Small intestine (tissue), 7 donors: ENCODE data around the gene UGT2B17. TPM values are rescaled to one million over a fixed set of nuclear protein-coding genes. Genes with fewer than 3 reads are reported as not detected.
"Not testable (repeated sequence)": the region's sequence is repeated elsewhere in the genome, so short reads cannot be mapped to it uniquely, and the experiment has no call there.

Source experiments
- DNase-seq, 2 donors: peaks; one replicate each; pipeline versions ENCODE4 v3.0.0 to v3.0.0-alpha.2; 2013
- FAIRE-seq: peaks from 2 replicates; lab custom pipeline; 2012; peaks lifted over from hg19 to GRCh38; lab: Jason Lieb, UNC
- H3K27ac ChIP-seq, 3 donors: one replicate each; pipeline ENCODE4 v1.5.1; 2013; ENCODE audit warnings: low read length in 2 of 3, mild to moderate bottlenecking in 2 of 3, control low read depth in 1 of 3, inconsistent platforms in 1 of 3, low read depth in 1 of 3, moderate library complexity in 1 of 3
- H3K27me3 ChIP-seq, 3 donors: one replicate each; pipeline ENCODE4 v1.6.1; 2013; ENCODE audit warnings: low read length in 3 of 3, inconsistent platforms in 1 of 3; ENCODE audit not compliant: control insufficient read depth in 3 of 3, insufficient read depth in 3 of 3
- H3K36me3 ChIP-seq, 3 donors: one replicate each; pipeline ENCODE4 v1.6.1; 2013; ENCODE audit warnings: low read length in 3 of 3, inconsistent platforms in 1 of 3, low read depth in 1 of 3, mild to moderate bottlenecking in 1 of 3, moderate library complexity in 1 of 3; ENCODE audit not compliant: control insufficient read depth in 3 of 3, insufficient read depth in 2 of 3
- H3K4me1 ChIP-seq, 3 donors: one replicate each; pipeline ENCODE4 v1.6.1; 2013; ENCODE audit warnings: low read length in 2 of 3, inconsistent platforms in 1 of 3, low read depth in 1 of 3, mild to moderate bottlenecking in 1 of 3, moderate library complexity in 1 of 3; ENCODE audit not compliant: control insufficient read depth in 3 of 3, insufficient read depth in 2 of 3
- H3K4me3 ChIP-seq, 3 donors: one replicate each; pipeline ENCODE4 v1.5.1; 2013; ENCODE audit warnings: low read length in 3 of 3, control low read depth in 1 of 3, inconsistent platforms in 1 of 3, low read depth in 1 of 3, mild to moderate bottlenecking in 1 of 3, moderate library complexity in 1 of 3
- H3K9me3 ChIP-seq, 2 donors: one replicate each; pipeline ENCODE4 v1.6.1; 2013; ENCODE audit warnings: low read depth in 1 of 2, low read length in 1 of 2; ENCODE audit not compliant: control insufficient read depth in 2 of 2, insufficient read depth in 1 of 2
- whole genome bisulfite sequencing, 3 donors: extraction: QIAGEN DNeasy Blood & Tissue Kit; methylation state at CpG; one replicate each; pipeline ENCODE4 v1.1.7; 2013; 5-methylcytosine and 5-hydroxymethylcytosine counted together
- polyA plus RNA-seq, 4 donors: library from polyadenylated mRNA; stranded (reverse) in 3 of 4; unstranded in 1 of 4; fragments of 200-250 nt in 3 of 4; fragments of 120-200 nt in 1 of 4; gene quantifications; one replicate each; pipeline versions ENCODE4 v1.2.1 to v1.2.3, GENCODE V29; 2013
- donor health status: healthy with polysubstance abuse.
- donor health status: control.
- donor health status: control.
- donor health status: Bipolar disorder and iron deficiency.
- donor health status: healthy.

Gene UGT2B17
- polyA plus RNA-seq, 4 donors, result 121 to 974 (median 229) TPM; not detected in 1

DNA sequence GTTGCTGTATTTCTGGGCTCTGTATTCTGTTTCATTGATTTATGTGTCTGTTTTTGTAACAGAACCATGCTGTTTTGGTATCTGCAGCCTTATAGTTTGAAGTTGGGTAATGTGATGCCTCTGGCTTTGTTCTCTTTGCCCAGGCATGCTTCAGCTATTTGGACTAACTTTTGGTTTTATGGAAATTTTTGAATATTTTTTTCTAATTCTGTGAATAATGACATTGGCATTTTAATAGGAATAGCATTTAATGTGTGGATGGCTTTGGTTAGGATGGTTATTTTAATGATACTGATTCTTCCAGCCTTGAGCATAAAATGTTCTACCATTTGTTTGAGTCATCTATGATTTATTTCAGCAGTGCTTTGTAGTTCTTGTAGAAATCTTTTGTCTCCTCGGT is 53.9 kb downstream of the UGT2B17 start:
- not testable (repeated sequence) for H3K9me3 ChIP-seq, DNase-seq, FAIRE-seq, H3K36me3 ChIP-seq, H3K27me3 ChIP-seq, H3K4me1 ChIP-seq, H3K4me3 ChIP-seq, H3K27ac ChIP-seq
- WGBS, 3 donors, result 33 to 60% (median 34%) methylated on average over 1 of the region's 1 CpG

DNA sequence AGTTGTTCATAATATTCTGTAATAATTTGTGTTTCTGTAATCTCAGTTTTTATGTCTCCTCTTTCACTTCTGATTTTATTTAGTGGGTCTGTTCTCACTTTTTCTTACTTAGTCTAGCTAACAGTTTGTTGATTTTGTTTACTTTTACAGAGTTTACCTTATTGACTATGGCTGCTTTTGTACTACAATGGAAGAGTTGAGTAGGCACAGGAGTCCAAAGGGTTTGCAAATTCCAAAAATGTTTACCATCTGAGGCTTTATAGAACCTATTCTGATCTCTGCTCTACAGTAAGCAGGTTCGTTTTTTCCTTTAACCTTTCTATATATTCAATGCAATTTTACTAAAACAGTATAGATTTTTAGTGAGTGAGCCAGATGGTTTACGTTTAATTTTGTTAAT is 55.1 kb downstream of the UGT2B17 start:
- FAIRE-seq (no peak), DNase-seq (no peak)
- no peak overlapping the region for H3K4me3 ChIP-seq
- H3K27ac ChIP-seq, result no peak overlapping the region
- 58 to 73% (median 67%) methylated on average over 1 to 2 of the region's 2 CpGs for WGBS, 3 donors
- no peaks in the 10 kb centered on the region for H3K36me3 ChIP-seq
- no peaks in the 10 kb centered on the region for H3K4me1 ChIP-seq
- H3K27me3 ChIP-seq, result no peaks in the 10 kb centered on the region
- no peaks in the 10 kb centered on the region for H3K9me3 ChIP-seq

DNA sequence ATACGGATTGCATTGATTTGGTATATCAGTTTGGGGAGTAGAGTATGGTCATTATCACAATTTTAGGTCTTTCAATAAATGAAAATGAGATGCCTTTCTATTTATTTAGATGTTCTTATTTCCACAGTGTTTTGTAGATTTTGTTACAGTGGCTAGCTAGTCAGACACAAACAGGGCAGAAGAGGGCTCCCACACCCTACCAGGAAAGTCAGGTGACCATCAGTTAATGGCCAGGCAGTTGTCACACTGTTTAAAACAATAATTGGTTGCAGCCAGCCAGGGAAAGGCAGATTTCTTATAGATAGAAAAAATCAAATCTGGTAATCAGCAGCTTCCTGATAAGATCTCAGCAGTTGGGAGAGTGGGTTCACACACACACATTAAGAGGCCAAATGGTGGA is 57.2 kb downstream of the UGT2B17 start:
- 80 to 86% methylated on average over 1 of the region's 1 CpG; no CpG with 5 or more reads in 1 of the 3 donors for WGBS, 3 donors

DNA sequence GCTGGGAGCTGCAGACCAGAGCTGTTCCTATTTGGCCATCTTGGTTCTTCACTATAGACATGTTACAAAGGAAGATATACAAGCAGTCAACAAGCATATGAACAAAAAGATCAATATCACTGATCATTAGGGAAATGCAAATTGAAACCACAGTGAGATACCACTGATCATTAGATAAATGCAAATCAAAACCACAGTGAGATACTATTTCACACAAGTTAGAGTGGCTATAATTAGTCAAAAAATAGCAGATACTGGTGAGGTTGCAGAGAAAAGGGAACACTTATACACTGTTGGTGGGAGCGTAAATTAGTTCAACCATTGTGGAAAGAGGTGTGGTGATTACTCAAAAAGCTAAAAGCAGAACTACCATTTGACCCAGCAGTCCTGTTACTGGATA is 70.7 kb downstream of the UGT2B17 start:
- DNase-seq, H3K27me3 ChIP-seq, H3K4me3 ChIP-seq, H3K27ac ChIP-seq, H3K4me1 ChIP-seq, H3K36me3 ChIP-seq, FAIRE-seq: not testable (repeated sequence)
- 82 to 95% (median 91%) methylated on average over 1 of the region's 1 CpG for WGBS, 3 donors
- peaks cover 0 to 13% of the 10 kb centered on the region in 2 donors for H3K9me3 ChIP-seq

More for the DNA sequence above, 57.2 kb downstream of the UGT2B17 start:
- no peaks in the 10 kb centered on the region for H3K27me3 ChIP-seq
- DNase-seq (no peak), FAIRE-seq (no peak)
- H3K36me3 ChIP-seq, result no peaks in the 10 kb centered on the region
- H3K9me3 ChIP-seq, result no peaks in the 10 kb centered on the region
- H3K4me1 ChIP-seq, result no peaks in the 10 kb centered on the region
- no peak overlapping the region for H3K4me3 ChIP-seq
- H3K27ac ChIP-seq, result no peak overlapping the region

DNA sequence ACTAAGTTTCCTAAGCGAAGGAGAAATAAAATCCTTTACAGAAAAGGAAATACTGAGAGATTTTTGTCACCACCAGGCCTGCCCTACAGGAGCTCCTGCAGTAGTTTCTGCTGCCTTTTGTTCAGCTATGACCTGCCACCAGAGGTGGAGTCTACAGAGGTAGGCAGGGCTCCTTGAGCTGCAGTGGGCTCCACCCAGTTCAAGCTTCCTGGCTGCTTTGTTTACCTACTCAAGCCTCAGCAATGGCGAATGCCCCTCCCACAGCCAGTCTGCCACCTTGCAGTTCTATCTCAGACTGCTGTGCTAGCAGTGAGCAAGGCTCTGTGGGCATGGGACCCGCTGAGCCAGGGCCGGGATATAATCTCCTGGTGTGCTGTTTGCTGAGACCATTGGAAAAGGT is 71.3 kb downstream of the UGT2B17 start:
- not testable (repeated sequence) for DNase-seq, H3K27ac ChIP-seq, H3K4me3 ChIP-seq, H3K36me3 ChIP-seq, H3K4me1 ChIP-seq, H3K27me3 ChIP-seq, FAIRE-seq
- H3K9me3 ChIP-seq, result peaks cover 0 to 13% of the 10 kb centered on the region in 2 donors
- WGBS, 3 donors, result 91 to 96% (median 92%) methylated on average over 4 of the region's 4 CpGs

DNA sequence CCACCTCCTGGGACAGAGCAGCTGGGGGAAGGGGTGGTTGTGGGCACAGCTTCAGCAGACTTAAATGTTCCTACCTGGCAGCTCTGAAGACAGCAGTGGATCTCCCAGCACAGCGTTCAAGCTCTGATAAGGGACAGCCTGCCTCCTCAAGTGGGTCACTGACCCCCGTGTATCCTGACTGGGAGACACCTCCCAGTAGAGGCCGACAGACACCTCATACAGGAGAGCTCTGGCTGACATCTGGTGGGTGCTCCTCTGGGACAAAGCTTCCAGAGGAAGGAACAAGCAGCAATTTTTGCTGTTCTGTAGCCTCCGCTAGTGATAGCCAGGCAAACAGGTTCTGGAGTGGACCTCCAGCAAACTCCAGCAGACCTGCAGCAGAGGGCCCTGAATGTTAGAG is 72.7 kb downstream of the UGT2B17 start:
- WGBS, 3 donors, result 76 to 84% (median 84%) methylated on average over 4 of the region's 4 CpGs
- not testable (repeated sequence) for H3K36me3 ChIP-seq, DNase-seq, H3K27me3 ChIP-seq, H3K27ac ChIP-seq, H3K4me3 ChIP-seq, FAIRE-seq, H3K4me1 ChIP-seq
- peaks cover 0 to 13% of the 10 kb centered on the region in 2 donors for H3K9me3 ChIP-seq

DNA sequence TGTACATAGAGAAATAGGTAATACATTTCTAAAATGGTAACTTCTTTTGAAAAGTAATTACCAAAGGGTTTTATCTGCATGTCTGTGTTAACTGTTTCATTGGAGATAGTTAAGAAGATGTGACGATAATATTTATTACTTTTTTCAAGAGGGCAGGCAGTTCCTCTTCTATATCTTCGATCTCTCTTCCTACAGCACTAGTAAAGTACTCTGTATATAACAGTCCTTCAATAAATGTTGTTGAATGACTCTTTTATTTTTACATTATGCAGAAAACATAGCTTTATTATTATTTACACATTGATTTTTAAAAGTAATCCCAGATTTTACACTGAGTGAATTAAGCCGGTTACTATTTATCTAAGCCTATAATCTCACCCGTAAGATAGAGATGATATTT is 77.1 kb downstream of the UGT2B17 start:
- H3K9me3 ChIP-seq, result peaks cover 0 to 4% of the 10 kb centered on the region in 2 donors
- 23 to 42% (median 35%) methylated on average over 4 of the region's 4 CpGs for WGBS, 3 donors
- H3K4me1 ChIP-seq, result no peaks in the 10 kb centered on the region
- no peak for FAIRE-seq
- H3K27ac ChIP-seq, result peak overlapping the region in 1 of 3 donors; percentile 57
- no peak for DNase-seq
- no peaks in the 10 kb centered on the region for H3K27me3 ChIP-seq
- no peak overlapping the region for H3K4me3 ChIP-seq
- no peaks in the 10 kb centered on the region for H3K36me3 ChIP-seq

DNA sequence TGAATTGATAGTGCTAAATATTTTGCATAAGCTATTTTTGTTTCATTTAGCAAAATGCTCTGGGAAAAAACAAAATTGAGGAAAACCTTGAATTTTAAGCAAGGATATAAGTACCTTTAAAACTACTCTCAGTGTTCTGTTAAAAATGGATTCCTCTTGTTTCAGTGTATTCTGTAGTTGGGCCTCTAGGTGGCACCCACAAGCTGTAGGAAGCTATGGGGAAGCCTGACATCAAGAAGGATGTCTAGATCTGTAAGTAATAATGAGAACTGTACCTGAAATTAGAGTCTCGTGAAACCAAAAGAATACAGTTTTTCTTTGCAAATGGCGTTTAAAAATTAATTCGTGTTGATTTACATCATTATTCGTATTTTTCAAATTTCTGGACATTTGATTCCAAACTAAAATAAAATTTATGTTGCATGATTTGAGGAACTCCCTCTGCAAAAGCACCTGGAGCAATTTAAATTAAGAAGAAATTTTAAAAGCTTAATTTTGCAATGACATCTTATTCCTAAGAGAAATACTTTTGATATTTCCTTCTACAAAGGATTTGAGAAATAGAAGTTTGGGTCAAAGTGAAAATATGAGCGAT is 77.6 kb downstream of the UGT2B17 start:
- no peak overlapping the region for H3K4me3 ChIP-seq
- 7 to 16% (median 11%) methylated on average over 5 of the region's 5 CpGs for WGBS, 3 donors
- H3K9me3 ChIP-seq, result peaks cover 0 to 4% of the 10 kb centered on the region in 2 donors
- peak; percentile 36 for FAIRE-seq
- peak; percentile 82 to 84 for DNase-seq
- peak overlapping the region in 1 of 3 donors; percentile 57 for H3K27ac ChIP-seq
- H3K36me3 ChIP-seq, result no peaks in the 10 kb centered on the region
- H3K27me3 ChIP-seq, result no peaks in the 10 kb centered on the region
- no peaks in the 10 kb centered on the region for H3K4me1 ChIP-seq

DNA sequence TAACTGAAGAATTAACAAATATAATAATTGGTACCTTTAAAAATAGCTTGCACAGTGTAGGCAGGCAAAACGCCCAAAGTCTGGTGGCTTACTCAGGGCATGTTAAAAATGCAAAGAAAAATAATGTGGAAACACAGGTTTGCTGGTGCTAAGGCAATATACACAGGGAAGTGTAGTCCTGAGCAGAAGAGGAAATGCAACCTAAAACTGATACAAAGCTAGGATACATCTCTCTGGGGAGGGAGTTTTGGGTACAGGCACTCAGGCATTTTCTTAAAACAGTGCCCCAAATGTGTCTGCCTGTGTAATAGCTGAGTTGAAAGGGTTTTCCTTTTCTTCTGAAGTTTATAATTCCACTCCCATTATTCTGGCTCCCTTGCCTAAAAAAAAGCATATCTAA is 81.4 kb downstream of the UGT2B17 start:
- DNase-seq (no peak), FAIRE-seq (no peak)
- Histone ChIP-seq H3K4me3 (no peak overlapping the region), H3K9me3 (no peaks in the 10 kb centered on the region), H3K27ac (no peak overlapping the region), H3K4me1 (no peaks in the 10 kb centered on the region), H3K27me3 (no peaks in the 10 kb centered on the region), H3K36me3 (no peaks in the 10 kb centered on the region)
- 33 to 62% (median 36%) methylated on average over 1 of the region's 1 CpG for WGBS, 3 donors
